CD8-positive, alpha-beta memory T cell (primary cell): ENCODE measurements around the gene RNASEH2C. TPM values are rescaled to one million over a fixed set of nuclear protein-coding genes. Genes with fewer than 3 reads are reported as not detected.
"Not testable (repeated sequence)": the region's sequence is repeated elsewhere in the genome, so short reads cannot be mapped to it uniquely, and the experiment has no call there.

ENCODE experiments used
- CTCF ChIA-PET: fragments of 350-600 bp; sonication (Branson Sonifier 250); formaldehyde crosslinking; loops from one replicate; lab custom pipeline; 2021; ENCODE audit warnings: antibody characterized with exemption; lab: Charles Lee
- POLR2A ChIA-PET: fragments of 350-600 bp; sonication (Branson Sonifier 250); formaldehyde crosslinking; loops from one replicate; lab custom pipeline; 2021; ENCODE audit warnings: antibody characterized with exemption; lab: Charles Lee
- DNase-seq, 5 donors: peaks; one replicate each; pipeline versions ENCODE4 v3.0.0 to v3.0.0-alpha.2; 2020 to 2022; ENCODE audit warnings: mixed read lengths in 1 of 5
- H3K27ac ChIP-seq: one replicate; pipeline ENCODE4 v1.7.0; 2013; ENCODE audit warnings: low read depth, mild to moderate bottlenecking, low read length, moderate library complexity
- H3K27me3 ChIP-seq: 2 replicates; pipeline ENCODE4 v1.7.0; 2013; ENCODE audit warnings: low read length, mild to moderate bottlenecking; ENCODE audit not compliant: insufficient read depth, poor library complexity, severe bottlenecking
- H3K36me3 ChIP-seq: 2 replicates; pipeline ENCODE4 v1.7.0; 2013; ENCODE audit warnings: mild to moderate bottlenecking, low read length, moderate library complexity; ENCODE audit not compliant: insufficient read depth
- H3K4me1 ChIP-seq: 2 replicates; pipeline ENCODE4 v1.7.0; 2013; ENCODE audit warnings: mild to moderate bottlenecking, low read length, moderate library complexity; ENCODE audit not compliant: insufficient read depth
- H3K4me3 ChIP-seq: 2 replicates; pipeline ENCODE4 v1.7.0; 2013; ENCODE audit warnings: mild to moderate bottlenecking, low read length
- H3K9me3 ChIP-seq: 2 replicates; pipeline ENCODE4 v1.7.0; 2013; ENCODE audit warnings: mild to moderate bottlenecking, low read length
- H3K27ac Mint-ChIP-seq, 8 donors: one replicate each; pipeline ENCODE4 v1.8.0; 2020 to 2021; ENCODE audit warnings: mixed read lengths in 8 of 8, mild to moderate bottlenecking in 6 of 8, inconsistent platforms in 3 of 8, moderate library complexity in 3 of 8
- H3K27me3 Mint-ChIP-seq, 2 donors: one replicate each; pipeline ENCODE4 v1.8.0; 2020 to 2021; ENCODE audit warnings: mixed read lengths in 2 of 2, mild to moderate bottlenecking in 1 of 2, moderate library complexity in 1 of 2
- H3K36me3 Mint-ChIP-seq, 3 donors: one replicate each; pipeline ENCODE4 v1.8.0; 2020 to 2021; ENCODE audit warnings: mixed read lengths in 3 of 3, inconsistent platforms in 1 of 3, mild to moderate bottlenecking in 1 of 3
- H3K4me1 Mint-ChIP-seq, 3 donors: one replicate each; pipeline ENCODE4 v1.8.0; 2020 to 2021; ENCODE audit warnings: mixed read lengths in 3 of 3, inconsistent platforms in 1 of 3, mild to moderate bottlenecking in 1 of 3
- H3K4me3 Mint-ChIP-seq, 7 donors: one replicate each; pipeline ENCODE4 v1.8.0; 2020 to 2021; ENCODE audit warnings: mixed read lengths in 7 of 7, mild to moderate bottlenecking in 6 of 7, moderate library complexity in 4 of 7, inconsistent platforms in 2 of 7
- H3K9me3 Mint-ChIP-seq, 5 donors: one replicate each; pipeline ENCODE4 v1.8.0; 2020 to 2022; ENCODE audit warnings: mixed read lengths in 5 of 5, mild to moderate bottlenecking in 3 of 5, moderate library complexity in 2 of 5, inconsistent platforms in 1 of 5
- polyA plus RNA-seq: library from polyadenylated mRNA; unstranded; fragments of 300-500 nt; fragmentation: Illumina TruSeq; gene quantifications from one replicate; pipeline ENCODE4 v1.2.3, GENCODE V29; 2021
- total RNA-seq, 2 experiments: library from RNA; stranded (reverse); gene quantifications; one replicate each; pipeline ENCODE4 v1.2.3, GENCODE V29; 2021

The RNASEH2C gene
- total and polyA plus RNA-seq, 3 experiments from 2014 or later, result 87.7 to 114 (median 106) TPM

DNA sequence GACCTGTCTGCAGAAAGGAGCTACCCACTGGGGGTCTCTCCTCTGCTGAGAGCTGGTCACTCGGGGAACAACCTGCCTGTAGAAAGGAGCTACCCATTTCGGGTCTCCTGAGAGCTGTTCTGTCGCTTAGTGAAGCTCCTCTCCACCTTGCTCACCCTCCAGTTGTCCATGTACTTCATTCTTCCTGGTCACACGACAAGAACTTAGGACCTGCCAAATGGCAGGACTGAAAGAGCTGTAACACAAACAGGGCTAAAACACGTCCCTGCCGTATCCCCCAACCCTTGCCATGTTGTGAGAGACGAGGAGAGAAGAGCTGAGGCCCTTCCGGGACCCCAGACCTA, 24.1 kb upstream of the RNASEH2C start:
- Mint-ChIP-seq H3K36me3 (no peaks in the 10 kb centered on the region), H3K4me1 (no peaks in the 10 kb centered on the region), H3K9me3 (no peaks in the 10 kb centered on the region), H3K27me3 (peaks cover 22 to 37% of the 10 kb centered on the region in 2 donors), H3K27ac (no peak overlapping the region), H3K4me3 (no peak overlapping the region)
- no peak overlapping the region for H3K4me3 ChIP-seq
- no peaks in the 10 kb centered on the region for H3K27me3 ChIP-seq
- DNase-seq, result no peak
- CTCF ChIA-PET, result interaction anchor here (0.9 kb wide), 1 partner anchor 8 kb away, joined by 3 read pairs; no protein-coding TSS in a partner anchor
- H3K4me1 ChIP-seq, result no peaks in the 10 kb centered on the region
- H3K36me3 ChIP-seq, result no peaks in the 10 kb centered on the region
- POLR2A ChIA-PET, result no interaction called here
- no peaks in the 10 kb centered on the region for H3K9me3 ChIP-seq
- no peak overlapping the region for H3K27ac ChIP-seq

DNA sequence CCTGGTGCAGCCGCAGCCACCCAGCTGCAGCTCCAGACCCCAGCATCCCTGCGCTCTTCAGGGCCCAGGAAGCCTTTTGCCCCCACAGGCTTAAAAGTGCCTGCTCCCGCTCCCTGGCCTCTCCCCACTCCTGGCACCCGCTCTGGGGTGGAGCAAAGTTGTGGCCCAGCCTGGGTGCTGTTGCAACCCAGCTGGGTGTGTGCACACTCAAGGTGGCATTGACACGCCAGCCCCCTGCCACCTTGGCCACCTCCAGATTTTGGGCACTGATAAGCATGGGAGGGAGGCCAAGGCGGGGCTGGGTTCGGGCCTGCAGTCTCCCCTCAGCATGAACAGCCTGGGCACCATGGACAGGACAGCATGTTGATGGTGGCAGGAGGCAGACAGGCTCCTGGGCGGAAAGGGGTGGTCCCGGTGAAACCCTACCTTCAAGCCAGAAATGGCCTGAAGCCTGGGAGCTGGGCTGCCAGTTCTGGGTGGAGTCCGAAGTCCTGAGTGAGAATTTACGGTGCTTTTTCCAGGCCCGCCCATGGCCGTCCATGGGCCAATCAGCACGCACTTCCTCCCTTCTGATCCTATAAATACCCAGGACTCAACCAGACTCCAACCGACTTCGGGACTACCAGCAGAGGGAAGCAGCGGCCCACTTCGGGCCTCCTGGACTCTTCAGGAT, 23.6 kb upstream of the RNASEH2C start:
- Histone ChIP-seq H3K27me3 (no peaks in the 10 kb centered on the region), H3K9me3 (no peaks in the 10 kb centered on the region), H3K4me3 (no peak overlapping the region), H3K27ac (no peak overlapping the region), H3K36me3 (no peaks in the 10 kb centered on the region), H3K4me1 (no peaks in the 10 kb centered on the region)
- Mint-ChIP-seq H3K4me3 (no peak overlapping the region), H3K27ac (no peak overlapping the region), H3K27me3 (peaks cover 19 to 33% of the 10 kb centered on the region in 2 donors), H3K4me1 (no peaks in the 10 kb centered on the region), H3K36me3 (no peaks in the 10 kb centered on the region), H3K9me3 (no peaks in the 10 kb centered on the region)
- DNase-seq, result no peak
- ChIA-PET CTCF (interaction anchor here (0.9 kb wide), 1 partner anchor 8 kb away, joined by 3 read pairs; no protein-coding TSS in a partner anchor), POLR2A (no interaction called here)

GRCh38 chr11:65743681-65744025, 23.1 kb upstream of the RNASEH2C start:
- no peaks in the 10 kb centered on the region for H3K4me1 Mint-ChIP-seq
- DNase-seq, result no peak
- no peaks in the 10 kb centered on the region for H3K4me1 ChIP-seq
- no peaks in the 10 kb centered on the region for H3K36me3 ChIP-seq
- H3K27ac ChIP-seq, result no peak overlapping the region
- ChIA-PET CTCF (no interaction called here), POLR2A (interaction anchor here (0.7 kb wide), 1 partner anchor 185 kb away, joined by 11 read pairs; the partner anchor contains the start of gene LTBP3)
- H3K36me3 Mint-ChIP-seq, result no peaks in the 10 kb centered on the region
- peaks cover 18 to 29% of the 10 kb centered on the region in 2 donors for H3K27me3 Mint-ChIP-seq
- H3K9me3 ChIP-seq, result no peaks in the 10 kb centered on the region
- no peaks in the 10 kb centered on the region for H3K27me3 ChIP-seq
- H3K27ac Mint-ChIP-seq, result no peak overlapping the region
- no peak overlapping the region for H3K4me3 Mint-ChIP-seq
- H3K4me3 ChIP-seq, result no peak overlapping the region
- H3K9me3 Mint-ChIP-seq, result no peaks in the 10 kb centered on the region

GRCh38 chr11:65742353-65742752, 21.8 kb upstream of the RNASEH2C start:
- no peaks in the 10 kb centered on the region for H3K4me1 ChIP-seq
- CTCF ChIA-PET, result no interaction called here
- no peak overlapping the region for H3K4me3 Mint-ChIP-seq

DNA sequence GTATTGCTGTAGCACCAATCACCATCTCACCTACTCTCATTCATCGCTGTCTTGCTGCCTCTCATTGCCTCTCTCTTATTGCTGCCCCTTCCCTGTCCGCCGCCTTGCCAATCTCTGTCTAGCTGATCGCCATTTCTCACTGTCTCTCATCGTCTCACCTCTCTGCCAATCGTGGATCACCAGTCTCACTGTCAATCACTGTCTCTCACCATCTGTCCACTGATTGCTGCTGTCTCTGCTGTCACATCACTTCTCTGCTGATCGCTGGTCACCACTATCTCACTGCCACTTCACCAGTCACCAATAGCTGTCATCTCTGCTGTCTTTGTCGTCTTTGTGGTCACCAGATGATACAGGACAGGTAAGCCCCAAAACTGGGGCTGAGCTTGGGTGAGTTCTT, 20.6 kb upstream of the RNASEH2C start:
- Histone ChIP-seq H3K27me3 (no peaks in the 10 kb centered on the region), H3K9me3 (no peaks in the 10 kb centered on the region), H3K4me3 (no peak overlapping the region), H3K4me1 (no peaks in the 10 kb centered on the region), H3K27ac (no peak overlapping the region), H3K36me3 (no peaks in the 10 kb centered on the region)
- H3K27ac Mint-ChIP-seq, result peak overlapping the region in 1 of 8 donors; percentile 52
- ChIA-PET POLR2A (interaction anchor here (0.5 kb wide), 1 partner anchor 1080 kb away, joined by 3 read pairs; no protein-coding TSS in a partner anchor), CTCF (interaction anchor here (1.4 kb wide), 1 partner anchor 46 kb away, joined by 3 read pairs; no protein-coding TSS in a partner anchor)
- no peaks in the 10 kb centered on the region for H3K4me1 Mint-ChIP-seq
- H3K9me3 Mint-ChIP-seq, result no peaks in the 10 kb centered on the region
- DNase-seq, result no peak
- H3K36me3 Mint-ChIP-seq, result no peaks in the 10 kb centered on the region
- no peak overlapping the region for H3K4me3 Mint-ChIP-seq
- peaks cover 23 to 43% of the 10 kb centered on the region in 2 donors for H3K27me3 Mint-ChIP-seq

More at GRCh38 chr11:65742353-65742752, 21.8 kb upstream of the RNASEH2C start:
- Mint-ChIP-seq H3K27ac (no peak overlapping the region), H3K9me3 (no peaks in the 10 kb centered on the region), H3K36me3 (no peaks in the 10 kb centered on the region), H3K27me3 (peaks cover 21 to 41% of the 10 kb centered on the region in 2 donors), H3K4me1 (no peaks in the 10 kb centered on the region)
- H3K36me3 ChIP-seq, result no peaks in the 10 kb centered on the region
- POLR2A ChIA-PET, result no interaction called here
- no peaks in the 10 kb centered on the region for H3K9me3 ChIP-seq
- DNase-seq, result no peak
- H3K4me3 ChIP-seq, result no peak overlapping the region
- H3K27me3 ChIP-seq, result no peaks in the 10 kb centered on the region
- no peak overlapping the region for H3K27ac ChIP-seq

DNA sequence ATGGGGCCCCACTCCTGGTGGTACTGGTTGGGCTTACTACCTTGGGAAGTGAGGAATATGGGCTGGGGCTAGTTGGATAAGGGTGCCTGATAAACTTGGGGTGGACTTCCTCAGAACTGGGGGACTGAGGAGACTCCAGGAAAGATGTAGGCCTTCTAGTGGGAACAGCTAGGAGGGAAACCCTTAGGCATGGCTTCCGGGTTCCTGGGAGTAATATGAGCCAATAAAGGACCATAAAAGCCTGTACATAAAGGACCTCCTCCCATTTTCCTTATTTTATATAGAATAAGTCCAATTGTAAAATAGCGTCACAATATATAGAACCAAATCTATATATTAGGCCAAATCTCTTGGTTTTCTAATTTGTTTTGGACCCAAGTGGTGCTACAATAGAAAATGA, 18.4 kb upstream of the RNASEH2C start:
- H3K9me3 ChIP-seq, result no peaks in the 10 kb centered on the region
- no peaks in the 10 kb centered on the region for H3K36me3 ChIP-seq
- no peak overlapping the region for H3K4me3 ChIP-seq
- no peak for DNase-seq
- CTCF ChIA-PET, result interaction anchor here (1.7 to 1.8 kb wide), 2 partner anchors 11 to 41 kb away, joined by 5 to 8 read pairs; no protein-coding TSS in a partner anchor
- Mint-ChIP-seq H3K4me3 (no peak overlapping the region), H3K9me3 (no peaks in the 10 kb centered on the region), H3K36me3 (no peaks in the 10 kb centered on the region), H3K27me3 (peaks cover 21 to 44% of the 10 kb centered on the region in 2 donors), H3K4me1 (no peaks in the 10 kb centered on the region), H3K27ac (no peak overlapping the region)
- POLR2A ChIA-PET, result no interaction called here
- no peak overlapping the region for H3K27ac ChIP-seq
- H3K4me1 ChIP-seq, result no peaks in the 10 kb centered on the region
- no peaks in the 10 kb centered on the region for H3K27me3 ChIP-seq

- H3K4me3 ChIP-seq, result no peak overlapping the region
- H3K27ac ChIP-seq, result no peak overlapping the region
- H3K9me3 Mint-ChIP-seq, result no peaks in the 10 kb centered on the region
- no peaks in the 10 kb centered on the region for H3K9me3 ChIP-seq
- no peaks in the 10 kb centered on the region for H3K4me1 Mint-ChIP-seq
- POLR2A ChIA-PET, result no interaction called here
- no peaks in the 10 kb centered on the region for H3K36me3 Mint-ChIP-seq
- CTCF ChIA-PET, result interaction anchor here (1.2 kb wide), 1 partner anchor 8 kb away, joined by 3 read pairs; no protein-coding TSS in a partner anchor
- no peaks in the 10 kb centered on the region for H3K4me1 ChIP-seq
- H3K27me3 Mint-ChIP-seq, result peaks cover 26 to 51% of the 10 kb centered on the region in 2 donors
- H3K4me3 Mint-ChIP-seq, result no peak overlapping the region
- no peak for DNase-seq
- no peaks in the 10 kb centered on the region for H3K36me3 ChIP-seq
- H3K27ac Mint-ChIP-seq, result no peak overlapping the region
- H3K27me3 ChIP-seq, result peaks cover under 1% of the 10 kb centered on the region
These were observed 16.2 kb upstream of the RNASEH2C start for GRCh38 chr11:65736810-65737209.

GRCh38 chr11:65735111-65735510, 14.5 kb upstream of the RNASEH2C start:
- H3K36me3 ChIP-seq, H3K9me3 ChIP-seq, H3K27ac ChIP-seq, H3K27me3 ChIP-seq, H3K4me1 ChIP-seq, H3K9me3 Mint-ChIP-seq, H3K4me3 Mint-ChIP-seq, H3K36me3 Mint-ChIP-seq, DNase-seq, H3K4me3 ChIP-seq, H3K4me1 Mint-ChIP-seq, POLR2A ChIA-PET: not testable (repeated sequence)
- peaks cover 18 to 50% of the 10 kb centered on the region in 2 donors for H3K27me3 Mint-ChIP-seq
- peak overlapping the region in 1 of 8 donors; percentile 58 for H3K27ac Mint-ChIP-seq
- CTCF ChIA-PET, result interaction anchor here (1.3 kb wide), 1 partner anchor 45 kb away, joined by 5 read pairs; no protein-coding TSS in a partner anchor
